GM12873 (cell line): Measurements from ENCODE around the gene IL21R.

Experiments used
- TF ChIP-seq, protein P1 (sequence below): IDR thresholded peaks from 2 replicates; pipeline ENCODE4 v1.5.1; 2012; ENCODE audit warnings: low read depth, mild to moderate bottlenecking, moderate library complexity, low read length, control low read depth; ENCODE audit not compliant: insufficient read depth; ENCODE audit errors: missing control alignments

Gene IL21R

DNA sequence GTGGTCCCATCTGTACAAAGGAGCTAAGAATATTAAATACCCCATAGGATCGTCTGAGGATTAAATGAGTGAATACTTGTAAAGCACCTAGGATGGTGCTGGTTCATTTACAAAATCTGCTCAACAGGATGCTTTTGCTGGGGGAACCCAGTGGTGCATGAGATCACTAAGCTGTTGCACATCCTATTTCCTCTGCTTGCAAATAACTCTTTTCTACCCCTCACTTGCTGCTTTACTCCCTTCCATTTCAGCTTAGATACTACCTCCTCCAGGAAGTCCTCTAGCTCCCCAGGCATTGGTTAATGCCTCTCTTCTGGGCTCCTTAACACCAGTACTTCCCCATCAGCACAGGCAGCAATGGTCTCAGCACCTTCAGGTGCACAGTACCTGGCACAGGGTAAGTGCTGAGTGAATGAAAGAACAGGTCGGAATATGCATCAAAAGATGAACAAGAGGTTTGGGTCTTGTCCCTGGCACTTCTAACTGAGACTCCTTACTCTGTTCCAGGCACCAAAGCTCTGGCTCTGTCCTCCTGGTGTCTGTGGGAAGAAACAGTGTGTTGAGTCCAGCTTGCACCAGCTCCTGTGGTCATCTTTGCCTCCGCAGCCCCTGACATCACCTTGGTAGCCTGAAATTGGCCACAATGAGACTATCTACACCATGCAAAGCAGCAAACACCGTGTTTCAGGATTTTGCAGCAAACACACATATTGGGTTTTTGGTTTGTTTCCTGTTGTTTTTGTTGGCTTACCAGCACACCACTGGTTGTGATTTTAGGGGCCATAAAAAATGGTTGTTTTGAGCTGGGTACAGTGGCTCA is 24.1 kb upstream of the IL21R start:
- TF ChIP-seq, protein P1, sequence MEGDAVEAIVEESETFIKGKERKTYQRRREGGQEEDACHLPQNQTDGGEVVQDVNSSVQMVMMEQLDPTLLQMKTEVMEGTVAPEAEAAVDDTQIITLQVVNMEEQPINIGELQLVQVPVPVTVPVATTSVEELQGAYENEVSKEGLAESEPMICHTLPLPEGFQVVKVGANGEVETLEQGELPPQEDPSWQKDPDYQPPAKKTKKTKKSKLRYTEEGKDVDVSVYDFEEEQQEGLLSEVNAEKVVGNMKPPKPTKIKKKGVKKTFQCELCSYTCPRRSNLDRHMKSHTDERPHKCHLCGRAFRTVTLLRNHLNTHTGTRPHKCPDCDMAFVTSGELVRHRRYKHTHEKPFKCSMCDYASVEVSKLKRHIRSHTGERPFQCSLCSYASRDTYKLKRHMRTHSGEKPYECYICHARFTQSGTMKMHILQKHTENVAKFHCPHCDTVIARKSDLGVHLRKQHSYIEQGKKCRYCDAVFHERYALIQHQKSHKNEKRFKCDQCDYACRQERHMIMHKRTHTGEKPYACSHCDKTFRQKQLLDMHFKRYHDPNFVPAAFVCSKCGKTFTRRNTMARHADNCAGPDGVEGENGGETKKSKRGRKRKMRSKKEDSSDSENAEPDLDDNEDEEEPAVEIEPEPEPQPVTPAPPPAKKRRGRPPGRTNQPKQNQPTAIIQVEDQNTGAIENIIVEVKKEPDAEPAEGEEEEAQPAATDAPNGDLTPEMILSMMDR: no peak

DNA sequence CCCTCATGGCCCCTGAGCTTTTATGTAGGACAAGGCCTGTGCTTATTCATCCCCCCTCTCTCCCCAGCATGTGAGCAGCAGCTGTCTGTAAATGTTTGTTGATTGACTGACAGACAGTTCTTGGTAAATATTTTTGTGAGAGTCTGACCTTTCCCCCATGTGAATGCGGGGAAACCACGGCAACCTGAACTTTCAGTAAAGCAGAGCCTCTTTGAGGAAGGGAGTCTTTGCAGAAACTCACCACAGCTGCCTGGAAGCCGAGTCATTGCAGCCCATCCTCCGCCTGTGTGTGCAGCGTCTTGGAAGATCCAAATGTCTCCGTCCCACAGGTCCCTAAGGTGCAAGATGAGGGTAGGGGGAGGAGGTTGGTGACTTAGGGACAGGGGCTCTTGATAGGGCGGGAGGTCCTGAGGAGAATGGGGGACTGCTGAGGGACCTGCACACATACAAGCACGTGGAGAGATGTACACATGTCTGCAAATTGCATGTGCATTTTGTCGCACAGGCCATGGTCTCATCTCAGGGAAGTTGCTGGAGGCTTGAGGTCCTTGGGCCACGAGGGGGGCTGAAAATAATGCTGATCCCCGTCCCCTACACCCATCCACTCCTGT is 23.0 kb upstream of the IL21R start:
- TF ChIP-seq, protein P1: no peak

DNA sequence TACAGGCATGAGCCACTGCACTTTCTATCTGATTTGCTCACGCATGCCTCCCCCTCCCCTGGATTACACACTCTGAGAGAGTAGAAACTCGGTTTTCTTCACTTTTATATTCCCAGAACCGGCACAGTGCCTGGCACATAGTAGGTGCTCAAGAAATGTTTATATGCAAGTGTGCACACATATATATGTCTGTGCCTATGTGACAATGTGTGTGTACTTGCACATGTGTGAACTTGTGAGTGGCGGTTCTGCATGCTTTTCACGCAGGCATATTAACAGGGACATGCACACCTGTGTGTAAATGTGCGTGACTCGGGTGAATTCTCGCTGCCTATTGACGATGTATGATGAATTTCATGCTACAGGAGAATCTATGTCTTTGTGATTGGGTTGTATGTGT is 22.1 kb upstream of the IL21R start:
- TF ChIP-seq, protein P1: no peak

DNA sequence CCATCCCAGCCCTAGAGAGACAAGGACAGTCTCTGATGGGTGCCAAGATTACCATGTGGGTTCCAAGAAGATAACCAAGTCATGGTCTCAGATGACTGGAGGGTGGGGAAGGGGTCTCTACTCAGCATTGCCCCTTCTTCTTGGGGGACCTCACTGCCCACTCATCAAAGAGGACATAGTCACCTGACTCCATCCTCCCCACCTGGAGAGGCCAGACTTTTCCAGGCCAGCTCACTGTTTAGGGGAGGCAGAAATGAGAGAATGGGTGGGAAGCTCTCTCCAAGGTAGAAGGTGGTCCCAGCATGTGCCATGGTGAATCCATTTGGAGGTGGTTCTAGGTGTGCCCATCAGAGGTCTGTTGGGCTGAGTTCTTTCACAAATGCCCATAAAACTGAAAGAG is 20.7 kb upstream of the IL21R start:
- TF ChIP-seq, protein P1: no peak

DNA sequence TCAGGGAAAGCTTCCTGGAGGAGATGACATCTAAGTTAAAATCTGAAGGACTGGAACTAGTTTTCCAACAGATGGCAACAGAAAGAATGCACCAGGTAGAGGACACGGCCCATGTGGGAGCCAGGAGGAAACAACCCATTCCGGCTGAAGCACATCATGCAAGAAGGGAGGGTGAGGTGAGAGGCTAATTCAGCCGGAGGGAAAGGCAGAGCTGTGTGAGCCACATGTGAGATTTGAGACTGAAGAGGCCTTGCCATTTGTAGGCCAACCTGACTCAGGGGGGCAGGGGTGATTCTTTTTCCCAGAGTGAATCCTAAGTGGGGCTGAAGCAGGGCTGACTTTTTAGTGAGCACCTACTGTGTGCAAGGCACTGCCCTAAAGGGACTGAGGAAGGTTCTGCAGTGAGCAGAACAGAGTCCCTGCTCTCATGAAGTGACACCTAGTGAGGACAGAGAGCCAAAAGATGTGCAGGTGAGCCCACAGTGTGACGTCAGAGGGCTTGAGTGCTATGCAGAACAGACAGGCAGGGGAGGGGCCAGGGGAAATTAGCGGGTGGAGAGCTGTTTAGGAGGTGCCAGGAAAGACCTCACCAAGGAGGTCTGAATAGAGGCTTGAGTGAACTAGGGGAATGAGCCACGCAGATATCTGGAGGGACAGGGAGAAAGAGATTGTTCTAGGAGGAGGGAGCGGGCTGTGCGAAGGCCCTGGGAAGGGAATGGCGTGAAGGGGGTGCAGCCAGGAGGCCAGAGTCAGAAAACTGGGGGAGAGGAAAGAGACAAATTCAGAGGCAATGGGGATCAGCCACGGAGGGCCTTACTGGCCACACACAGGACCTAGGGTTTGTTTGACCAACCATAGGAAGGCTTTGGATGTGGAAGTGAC is 19.8 kb upstream of the IL21R start:
- TF ChIP-seq, protein P1: no peak

DNA sequence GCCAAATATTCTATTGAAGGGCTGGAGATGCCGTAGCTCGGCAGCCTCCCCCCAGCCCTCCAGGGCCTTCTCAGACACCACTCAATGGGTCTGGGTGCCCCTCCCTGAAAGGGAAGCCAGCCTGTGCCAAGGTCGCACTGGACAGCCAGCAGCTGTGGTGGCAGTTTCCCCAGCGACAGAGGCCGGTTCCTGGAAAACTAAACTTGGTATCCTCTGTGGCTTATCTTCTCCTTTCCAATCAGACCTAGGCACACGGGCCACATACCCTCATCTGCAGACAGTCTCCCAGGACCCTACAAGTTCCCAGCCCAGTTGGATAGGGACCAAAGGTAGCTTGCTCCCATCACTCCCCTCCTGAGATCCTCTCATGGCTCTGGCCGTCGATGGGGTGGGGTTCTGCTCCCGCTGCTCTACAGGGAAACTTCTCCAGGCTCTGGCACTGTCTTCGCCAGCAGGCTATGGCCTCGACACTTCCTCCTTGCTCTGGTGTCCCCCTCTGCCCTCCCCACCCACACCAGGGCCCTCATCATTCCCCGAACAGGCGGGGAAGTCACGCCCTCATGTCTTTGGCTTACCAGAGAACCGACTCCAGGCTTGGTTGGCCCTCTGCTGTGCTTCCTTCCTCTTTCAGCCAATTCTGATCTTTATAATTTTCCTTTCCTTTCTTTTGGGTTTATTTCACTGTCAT is 18.3 kb upstream of the IL21R start:
- TF ChIP-seq, protein P1: no peak
